H9 (cell line): ENCODE measurements around the gene PLPP1. TPM values are rescaled to one million over a fixed set of nuclear protein-coding genes. Genes with fewer than 3 reads are reported as not detected.

Experiments
- DNase-seq: peaks from one replicate; pipeline ENCODE4 v3.0.0-alpha.2; 2017
- H2AFZ ChIP-seq: one replicate; pipeline ENCODE4 v1.6.1; 2013; ENCODE audit warnings: mild to moderate bottlenecking, low read length, control low read depth, moderate library complexity
- H2AK5ac ChIP-seq: 2 replicates; pipeline ENCODE4 v1.6.1; 2013; ENCODE audit warnings: low read length, control low read depth, mixed read lengths; ENCODE audit not compliant: insufficient read length
- H2BK120ac ChIP-seq: one replicate; pipeline ENCODE4 v1.6.1; 2013; ENCODE audit warnings: low read depth, mild to moderate bottlenecking, low read length, control low read depth, inconsistent platforms; ENCODE audit not compliant: poor library complexity, severe bottlenecking
- H2BK12ac ChIP-seq: 2 replicates; pipeline ENCODE4 v1.6.1; 2013; ENCODE audit warnings: low read length, control low read depth, mixed read lengths, low read depth; ENCODE audit not compliant: insufficient read length
- H2BK15ac ChIP-seq: 2 replicates; pipeline ENCODE4 v1.6.1; 2013; ENCODE audit warnings: low read depth, low read length, control low read depth
- H2BK20ac ChIP-seq: one replicate; pipeline ENCODE4 v1.6.1; 2013; ENCODE audit warnings: low read depth, mild to moderate bottlenecking, low read length, control low read depth, inconsistent platforms; ENCODE audit not compliant: poor library complexity, severe bottlenecking
- H2BK5ac ChIP-seq: 2 replicates; pipeline ENCODE4 v1.6.1; 2013; ENCODE audit warnings: low read length, control low read depth, mixed read lengths; ENCODE audit not compliant: insufficient read length
- H3K14ac ChIP-seq: 2 replicates; pipeline ENCODE4 v1.6.1; 2013; ENCODE audit warnings: low read length, control low read depth; ENCODE audit not compliant: insufficient read depth
- H3K18ac ChIP-seq: 2 replicates; pipeline ENCODE4 v1.6.1; 2013; ENCODE audit warnings: low read depth, mild to moderate bottlenecking, mixed read lengths, low read length, control low read depth; ENCODE audit not compliant: insufficient read length
- H3K23ac ChIP-seq: 2 replicates; pipeline ENCODE4 v1.6.1; 2013; ENCODE audit warnings: low read length, control low read depth, mixed read lengths, low read depth; ENCODE audit not compliant: insufficient read length
- H3K23me2 ChIP-seq: 2 replicates; pipeline ENCODE4 v1.6.1; 2013; ENCODE audit warnings: low read depth, mild to moderate bottlenecking, mixed read lengths, low read length, control low read depth; ENCODE audit not compliant: insufficient read length, poor library complexity, severe bottlenecking
- H3K27ac ChIP-seq: 2 replicates; pipeline ENCODE4 v1.5.1; 2013; ENCODE audit warnings: low read length, control low read depth, mixed read lengths, low read depth; ENCODE audit not compliant: insufficient read length
- H3K27me3 ChIP-seq: 2 replicates; pipeline ENCODE4 v1.6.1; 2013; ENCODE audit warnings: low read length, control low read depth, inconsistent platforms; ENCODE audit not compliant: insufficient read depth
- H3K4ac ChIP-seq: 2 replicates; pipeline ENCODE4 v1.6.1; 2013; ENCODE audit warnings: low read depth, mild to moderate bottlenecking, control low read depth, inconsistent platforms, low read length, moderate library complexity
- H3K4me1 ChIP-seq: 2 replicates; pipeline ENCODE4 v1.6.1; 2013; ENCODE audit warnings: low read length, control low read depth, inconsistent platforms; ENCODE audit not compliant: insufficient read depth
- H3K4me2 ChIP-seq: 2 replicates; pipeline ENCODE4 v1.6.1; 2013; ENCODE audit warnings: low read length, control low read depth, mixed read lengths; ENCODE audit not compliant: insufficient read length, insufficient read depth
- H3K56ac ChIP-seq: 2 replicates; pipeline ENCODE4 v1.6.1; 2013; ENCODE audit warnings: low read depth, mild to moderate bottlenecking, mixed read lengths, low read length, control low read depth; ENCODE audit not compliant: insufficient read length
- H3K79me1 ChIP-seq: 2 replicates; pipeline ENCODE4 v1.6.1; 2013; ENCODE audit warnings: low read depth, mild to moderate bottlenecking, moderate library complexity, low read length, control low read depth, inconsistent platforms; ENCODE audit not compliant: insufficient read depth, poor library complexity, severe bottlenecking
- H3K79me2 ChIP-seq: 2 replicates; pipeline ENCODE4 v1.6.1; 2013; ENCODE audit warnings: low read length, control low read depth, inconsistent platforms; ENCODE audit not compliant: insufficient read depth
- H3K9ac ChIP-seq: 2 replicates; pipeline ENCODE4 v1.6.1; 2013; ENCODE audit warnings: low read length, control low read depth, mixed read lengths; ENCODE audit not compliant: insufficient read length; ENCODE audit errors: extremely low read depth
- H3K9me3 ChIP-seq: one replicate; pipeline ENCODE4 v1.6.1; 2013; ENCODE audit warnings: low read depth, low read length, inconsistent platforms; ENCODE audit not compliant: control insufficient read depth
- H3T11ph ChIP-seq: one replicate; pipeline ENCODE4 v1.6.1; 2013; ENCODE audit warnings: mild to moderate bottlenecking, low read length, control low read depth, inconsistent platforms
- H4K20me1 ChIP-seq: one replicate; pipeline ENCODE4 v1.6.1; 2013; ENCODE audit not compliant: control insufficient read depth, insufficient read length, insufficient read depth
- H4K5ac ChIP-seq: 2 replicates; pipeline ENCODE4 v1.6.1; 2013; ENCODE audit warnings: low read depth, mild to moderate bottlenecking, mixed read lengths, low read length, control low read depth; ENCODE audit not compliant: insufficient read length
- H4K8ac ChIP-seq: replicated peaks from 2 replicates; pipeline ENCODE4 v1.6.1; 2013; ENCODE audit warnings: low read length, control low read depth, mixed read lengths, low read depth; ENCODE audit not compliant: insufficient read length
- H4K91ac ChIP-seq: 2 replicates; pipeline ENCODE4 v1.6.1; 2013; ENCODE audit warnings: low read depth, mild to moderate bottlenecking, moderate library complexity, mixed read lengths, low read length, control low read depth; ENCODE audit not compliant: insufficient read length
- H3K27ac Mint-ChIP-seq, 3 experiments: 2 replicates in 2 of 3; 3 replicates in 1 of 3; pipeline ENCODE4 v1.8.0; 2020 to 2021; ENCODE audit warnings: mixed read lengths in 3 of 3, mild to moderate bottlenecking in 1 of 3, moderate library complexity in 1 of 3
- H3K27me3 Mint-ChIP-seq: 2 replicates; pipeline ENCODE4 v1.8.0; 2021; ENCODE audit warnings: low read depth, mild to moderate bottlenecking, moderate library complexity, mixed read lengths
- H3K36me3 Mint-ChIP-seq, 3 experiments: 2 replicates in 2 of 3; 3 replicates in 1 of 3; pipeline ENCODE4 v1.8.0; 2020 to 2021; ENCODE audit warnings: low read depth in 3 of 3, mixed read lengths in 3 of 3; ENCODE audit not compliant: insufficient read depth in 1 of 3
- H3K4me1 Mint-ChIP-seq, 2 experiments: 2 replicates each; pipeline ENCODE4 v1.8.0; 2020; ENCODE audit warnings: mixed read lengths in 2 of 2
- H3K4me3 Mint-ChIP-seq, 2 experiments: 2 replicates in 1 of 2; 3 replicates in 1 of 2; pipeline ENCODE4 v1.8.0; 2020 to 2021; ENCODE audit warnings: mild to moderate bottlenecking in 2 of 2, mixed read lengths in 2 of 2, moderate library complexity in 1 of 2
- H3K9me3 Mint-ChIP-seq, 2 experiments: 2 replicates in 1 of 2; 3 replicates in 1 of 2; pipeline ENCODE4 v1.8.0; 2020; ENCODE audit warnings: mild to moderate bottlenecking in 2 of 2, mixed read lengths in 2 of 2, moderate library complexity in 1 of 2
- WGBS: extraction: QIAGEN DNeasy Blood & Tissue Kit; methylation state at CpG from one replicate; pipeline ENCODE4 v1.1.7; 2013; ENCODE audit warnings: missing lambda C conversion rate, low lambda C conversion rate, mixed read lengths; ENCODE audit not compliant: insufficient read length; ENCODE audit errors: extremely low coverage; 5-methylcytosine and 5-hydroxymethylcytosine counted together
- total RNA-seq: library from RNA; stranded (reverse); gene quantifications from 2 replicates; pipeline ENCODE4 v1.2.1, GENCODE V29; 2021
- TF ChIP-seq, protein P1 (sequence below): fragments of 200-600 bp; sonication (generic); conservative IDR thresholded peaks from 3 replicates; pipeline ENCODE4 v1.8.0; 2021; ENCODE audit warnings: antibody characterized with exemption, mild to moderate bottlenecking

PLPP1 gene
- total RNA-seq, 1 experiment from 2014 or later = 85.9 TPM

- H3K14ac ChIP-seq = no peak overlapping the region
- no peaks in the 10 kb centered on the region for H3K27me3 Mint-ChIP-seq
- no peak overlapping the region for H3K4me2 ChIP-seq
- no peaks in the 10 kb centered on the region for H3K23me2 ChIP-seq
- no peak overlapping the region for H2AK5ac ChIP-seq
- H3K4ac ChIP-seq = no peak overlapping the region
- H3K9me3 Mint-ChIP-seq = no peaks in the 10 kb centered on the region
- H3K9me3 ChIP-seq = no peaks in the 10 kb centered on the region
- H3K79me1 ChIP-seq = no peaks in the 10 kb centered on the region
- no peak overlapping the region; a peak in 1 of 7 replicates for H3K27ac Mint-ChIP-seq
- TF ChIP-seq, protein P1, sequence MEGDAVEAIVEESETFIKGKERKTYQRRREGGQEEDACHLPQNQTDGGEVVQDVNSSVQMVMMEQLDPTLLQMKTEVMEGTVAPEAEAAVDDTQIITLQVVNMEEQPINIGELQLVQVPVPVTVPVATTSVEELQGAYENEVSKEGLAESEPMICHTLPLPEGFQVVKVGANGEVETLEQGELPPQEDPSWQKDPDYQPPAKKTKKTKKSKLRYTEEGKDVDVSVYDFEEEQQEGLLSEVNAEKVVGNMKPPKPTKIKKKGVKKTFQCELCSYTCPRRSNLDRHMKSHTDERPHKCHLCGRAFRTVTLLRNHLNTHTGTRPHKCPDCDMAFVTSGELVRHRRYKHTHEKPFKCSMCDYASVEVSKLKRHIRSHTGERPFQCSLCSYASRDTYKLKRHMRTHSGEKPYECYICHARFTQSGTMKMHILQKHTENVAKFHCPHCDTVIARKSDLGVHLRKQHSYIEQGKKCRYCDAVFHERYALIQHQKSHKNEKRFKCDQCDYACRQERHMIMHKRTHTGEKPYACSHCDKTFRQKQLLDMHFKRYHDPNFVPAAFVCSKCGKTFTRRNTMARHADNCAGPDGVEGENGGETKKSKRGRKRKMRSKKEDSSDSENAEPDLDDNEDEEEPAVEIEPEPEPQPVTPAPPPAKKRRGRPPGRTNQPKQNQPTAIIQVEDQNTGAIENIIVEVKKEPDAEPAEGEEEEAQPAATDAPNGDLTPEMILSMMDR = peak; percentile 80
- H2BK12ac ChIP-seq = no peak overlapping the region
- H3T11ph ChIP-seq = no peak overlapping the region
- H3K36me3 Mint-ChIP-seq = peaks cover 10 to 58% (median 57%) of the 10 kb centered on the region in 3 experiments; a peak in 6 of 7 replicates
- H2BK5ac ChIP-seq = no peak overlapping the region
- no CpG with 5 or more reads among the region's 1 CpG for WGBS
- no peak overlapping the region for H3K27ac ChIP-seq
- no peaks in the 10 kb centered on the region for H3K27me3 ChIP-seq
- H3K9ac ChIP-seq = no peak overlapping the region
- no peak overlapping the region for H3K23ac ChIP-seq
- H2BK120ac ChIP-seq = no peak overlapping the region
- no peak overlapping the region for H4K8ac ChIP-seq
- no peaks in the 10 kb centered on the region for H3K79me2 ChIP-seq
- H4K91ac ChIP-seq = no peak overlapping the region
- no peak overlapping the region for H4K5ac ChIP-seq
- no peak overlapping the region for H3K4me3 Mint-ChIP-seq
- no peak overlapping the region for H2BK20ac ChIP-seq
- H3K18ac ChIP-seq = no peak overlapping the region
- H4K20me1 ChIP-seq = no peaks in the 10 kb centered on the region
- no peak overlapping the region for H2BK15ac ChIP-seq
- H3K56ac ChIP-seq = no peak overlapping the region
- no peaks in the 10 kb centered on the region for H3K4me1 Mint-ChIP-seq
- no peak overlapping the region for H2AFZ ChIP-seq
- no peak for DNase-seq
- no peaks in the 10 kb centered on the region for H3K4me1 ChIP-seq
Observed at GRCh38 chr5:55407059-55407684, 127.6 kb downstream of the PLPP1 start.
